Activated gamma-delta T cell treated with anti-CD3 and anti-CD28 coated beads, Interleukin-2, amount 50 U/mL, for 16 hours (primary cell): ENCODE data around the gene NMBR.
"Not testable (repeated sequence)": the region's sequence is repeated elsewhere in the genome, so short reads cannot be mapped to it uniquely, and the experiment has no call there.

ENCODE experiments used
- DNase-seq: peaks from one replicate; pipeline ENCODE4 v3.0.0-alpha.2; 2020; ENCODE audit warnings: low read depth

NMBR gene

DNA sequence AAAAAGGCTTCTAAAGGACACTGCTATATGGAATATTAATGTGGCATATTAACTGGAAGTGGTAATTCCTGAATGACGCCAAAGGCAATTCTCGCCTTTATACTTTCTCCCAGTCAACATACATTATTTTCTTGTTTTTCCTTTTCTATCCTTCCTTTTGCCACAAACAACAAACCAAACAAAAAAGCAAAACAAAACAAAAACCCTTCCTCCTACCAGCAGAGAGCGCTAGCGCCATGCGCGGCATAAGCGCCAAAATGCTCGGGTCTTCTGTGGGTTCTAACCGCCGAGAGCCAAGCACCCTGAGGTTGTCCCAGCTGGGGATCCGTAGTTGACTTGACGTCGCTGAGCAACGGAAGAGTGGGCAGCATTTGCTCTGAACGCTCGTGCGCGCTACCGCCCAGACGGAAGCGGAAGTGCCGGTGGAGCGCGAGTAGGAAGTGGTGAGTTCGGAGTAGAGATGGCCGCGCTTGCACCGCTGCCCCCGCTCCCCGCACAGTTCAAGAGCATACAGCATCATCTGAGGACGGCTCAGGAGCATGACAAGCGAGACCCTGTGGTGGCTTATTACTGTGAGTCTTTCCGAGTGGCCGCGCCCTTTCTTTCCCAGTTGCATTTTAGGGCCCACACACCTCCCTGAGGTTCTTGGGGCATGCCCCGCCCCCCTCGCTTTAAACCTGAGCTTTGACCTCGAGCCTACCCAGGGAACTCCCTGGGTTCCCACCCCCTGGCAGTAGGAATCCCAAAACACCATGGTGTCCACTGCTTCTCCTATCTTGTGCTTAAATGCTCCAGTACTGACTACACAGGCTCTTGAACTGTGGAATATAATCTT, at the start of gene NMBR, which contains the start of gene VTA1:
Gene NMBR, minus strand, starts transcription at position 295 of the 835 bp plus-strand sequence. CDS start 58,464 bp downstream, outside the sequence.
Gene VTA1, plus strand, starts transcription at position 436 of the 835 bp plus-strand sequence. Its CDS starts 25 bp downstream, at position 461.
- DNase-seq = peak; percentile 93

- no peak for DNase-seq
Measured at GRCh38 chr6:142195862-142196541, 49.1 kb upstream of the NMBR start.

DNA sequence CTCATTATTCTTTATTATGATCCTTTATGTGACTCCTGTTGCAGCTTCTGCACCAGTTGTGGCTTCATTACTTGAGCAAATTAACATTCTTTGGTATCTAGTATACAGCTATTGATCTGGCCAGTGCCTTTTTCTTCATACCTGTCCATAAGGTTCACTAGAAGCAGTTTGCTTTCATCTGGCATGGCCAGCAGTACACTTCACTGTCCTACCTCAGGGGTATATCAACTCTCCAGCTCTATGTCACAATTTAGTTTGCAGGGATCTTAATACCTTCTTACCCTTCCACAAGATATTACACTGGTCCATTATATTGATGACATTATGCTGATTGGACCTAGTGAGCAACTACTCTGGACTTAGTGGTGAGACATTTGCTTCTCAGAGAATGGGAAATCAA, 46.7 kb upstream of the NMBR start:
- no peak for DNase-seq

DNA sequence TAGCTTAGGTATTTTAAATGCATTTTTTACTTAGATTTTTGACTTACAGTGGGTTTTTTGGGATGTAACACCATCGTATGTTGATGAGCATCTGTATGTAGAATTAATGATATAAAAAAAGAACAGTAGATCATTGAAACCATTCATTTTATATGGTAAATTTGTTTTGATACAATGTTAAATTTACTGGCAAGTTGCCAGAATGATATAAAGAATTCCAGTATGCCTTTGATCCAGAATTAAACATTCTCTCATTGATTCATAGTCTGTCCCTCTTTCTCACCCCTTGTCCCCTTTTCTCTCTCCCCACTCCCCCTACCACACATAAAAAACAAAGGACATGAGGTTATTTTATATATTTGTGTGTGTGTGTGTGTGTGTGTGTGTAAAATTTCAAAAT, 45.4 kb upstream of the NMBR start:
- no peak for DNase-seq

- no peak for DNase-seq
Measured at GRCh38 chr6:142189057-142189456, 42.1 kb upstream of the NMBR start.

DNA sequence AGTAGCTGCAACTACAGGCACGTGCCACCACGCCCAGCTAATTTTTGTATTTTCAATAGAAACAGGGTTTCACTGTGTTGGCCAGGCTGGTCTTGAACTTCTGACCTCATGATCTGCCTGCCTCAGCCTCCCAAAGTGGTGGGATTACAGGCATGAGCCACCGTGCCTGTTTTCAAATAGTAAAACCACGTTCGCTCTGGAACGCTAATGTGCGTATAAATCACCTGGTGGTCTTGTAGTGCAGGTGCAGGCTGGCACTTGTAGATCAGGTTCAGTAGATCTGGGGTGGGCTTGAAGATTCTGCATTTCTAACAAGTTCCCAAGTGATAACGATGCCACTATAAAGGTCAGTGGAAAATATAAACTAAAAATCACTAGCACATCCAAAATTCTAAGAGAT, 41.4 kb upstream of the NMBR start:
- DNase-seq = not testable (repeated sequence)

DNA sequence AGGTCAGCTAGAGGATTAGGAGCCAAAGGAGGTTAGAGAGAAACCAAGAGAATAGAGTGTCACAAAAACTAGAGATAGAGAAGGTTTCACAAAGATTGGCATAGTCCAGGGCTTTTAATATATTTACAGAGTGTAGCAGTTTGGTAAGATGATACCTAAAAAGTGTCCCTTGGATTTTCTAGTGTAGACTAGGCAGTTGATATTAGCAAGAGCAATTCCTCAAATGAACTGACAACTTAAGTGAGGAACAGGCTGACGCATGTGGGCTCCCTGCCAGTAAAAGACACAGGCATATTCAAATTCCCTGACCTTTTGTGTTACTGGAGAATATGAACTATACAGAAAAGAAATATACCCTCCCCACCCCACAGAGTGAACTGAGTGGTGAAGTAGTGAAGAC, 40.3 kb upstream of the NMBR start:
- DNase-seq = no peak

DNA sequence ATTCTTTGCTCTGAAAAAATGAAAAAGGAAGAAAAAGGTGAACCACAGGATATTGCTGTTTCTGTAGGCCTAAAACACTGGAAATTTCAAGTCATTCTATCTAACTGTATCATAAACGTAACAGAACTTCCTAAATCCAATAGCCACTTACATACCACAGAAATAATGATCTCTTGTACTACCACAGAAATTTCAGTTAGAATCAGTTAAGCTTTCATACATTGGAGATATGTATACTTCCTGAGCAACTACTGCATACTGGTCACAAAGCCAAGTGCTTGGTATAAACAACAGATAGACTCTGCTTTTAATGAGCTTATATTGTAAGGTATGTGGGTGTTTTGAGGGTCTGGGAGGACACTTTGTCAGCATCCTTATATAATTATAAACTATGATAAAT, 38.7 kb upstream of the NMBR start:
- DNase-seq = no peak

GRCh38 chr6:142184307-142184706, 37.4 kb upstream of the NMBR start:
- no peak for DNase-seq

- no peak for DNase-seq
Measured at GRCh38 chr6:142183351-142183750, 36.4 kb upstream of the NMBR start.

- DNase-seq = no peak
Measured at GRCh38 chr6:142182004-142182403, 35.1 kb upstream of the NMBR start.

- DNase-seq = no peak
Measured at GRCh38 chr6:142178129-142178528, 31.2 kb upstream of the NMBR start.

DNA sequence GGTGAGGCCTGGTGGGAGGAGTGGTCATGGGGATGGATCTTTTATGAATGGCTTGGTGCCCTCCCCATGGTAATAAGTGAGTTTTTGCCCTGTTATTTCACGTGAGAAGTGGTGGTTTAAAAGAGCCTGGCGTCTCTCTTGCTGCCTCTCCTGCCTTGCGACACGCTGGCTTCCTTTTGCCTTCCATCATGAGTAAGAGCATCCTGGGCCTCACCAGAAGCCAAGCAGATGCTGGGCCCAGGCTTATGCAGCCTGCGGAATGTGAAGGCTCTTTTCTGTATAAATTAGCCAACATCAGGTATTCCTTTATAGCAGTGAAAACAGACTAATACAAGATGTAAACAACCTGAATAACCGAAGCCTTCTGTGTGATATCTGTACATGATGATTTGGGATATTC, 27.8 kb upstream of the NMBR start:
- no peak for DNase-seq

DNA sequence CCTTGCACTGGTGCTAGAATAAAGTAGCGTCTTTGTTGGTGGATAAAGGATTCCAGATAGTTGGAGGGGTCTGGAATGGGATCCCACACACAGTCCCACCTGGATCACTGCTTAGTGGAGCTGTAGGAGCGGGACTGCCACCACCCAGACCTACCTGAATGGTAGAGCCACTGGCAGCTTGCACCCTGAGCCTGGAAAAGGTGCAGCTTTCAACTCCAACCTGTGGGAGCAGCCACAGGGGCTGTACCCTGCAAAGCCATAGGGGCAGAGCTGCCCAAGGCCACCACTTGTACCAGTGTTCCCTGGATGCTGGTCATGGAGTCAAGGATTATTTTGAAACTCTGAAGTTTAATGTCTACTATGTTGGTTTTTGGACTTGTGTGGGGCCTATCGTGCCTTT, 27.1 kb upstream of the NMBR start:
- no peak for DNase-seq

GRCh38 chr6:142172758-142173157, 25.8 kb upstream of the NMBR start:
- DNase-seq = no peak

- DNase-seq = no peak
Measured at GRCh38 chr6:142171351-142171750, 24.4 kb upstream of the NMBR start.

DNA sequence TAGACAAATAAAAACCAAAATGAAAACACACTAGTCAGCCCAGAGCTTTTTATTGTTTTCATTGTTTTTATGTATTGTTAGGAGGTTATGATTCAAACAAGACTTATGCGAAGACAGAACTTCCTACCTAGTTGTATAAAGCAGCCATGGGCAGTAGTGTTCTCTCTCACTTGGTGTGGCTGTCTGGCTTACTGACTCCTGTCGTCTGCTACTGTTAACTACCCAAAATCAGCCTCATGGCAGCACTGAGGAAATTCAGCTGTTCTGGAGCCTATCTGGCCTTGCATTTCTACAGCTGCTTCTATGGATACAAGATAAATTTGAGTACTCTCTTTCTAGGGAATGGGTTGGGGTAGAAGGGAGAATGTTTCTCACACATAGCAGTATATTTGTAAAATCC, 20.6 kb upstream of the NMBR start:
- DNase-seq = no peak

DNA sequence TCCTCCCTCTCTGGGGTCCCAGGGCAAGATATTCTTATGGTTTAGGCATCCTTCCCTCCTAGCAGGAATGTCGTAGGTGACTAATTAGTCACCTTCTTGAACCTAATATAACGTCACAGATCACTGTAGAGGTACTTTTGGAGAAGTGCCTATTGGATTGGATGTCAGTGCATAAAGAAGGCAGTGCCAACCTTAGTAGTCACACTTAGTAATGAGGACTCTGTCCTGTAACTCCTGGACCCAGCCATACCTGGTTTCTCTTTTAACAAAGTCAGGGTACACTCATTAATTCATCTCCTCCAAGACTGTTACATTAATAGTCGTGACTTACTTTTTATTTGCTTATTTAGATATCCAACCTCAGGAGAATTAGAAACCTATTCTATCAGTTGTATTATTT, 20.1 kb upstream of the NMBR start:
- no peak for DNase-seq

DNA sequence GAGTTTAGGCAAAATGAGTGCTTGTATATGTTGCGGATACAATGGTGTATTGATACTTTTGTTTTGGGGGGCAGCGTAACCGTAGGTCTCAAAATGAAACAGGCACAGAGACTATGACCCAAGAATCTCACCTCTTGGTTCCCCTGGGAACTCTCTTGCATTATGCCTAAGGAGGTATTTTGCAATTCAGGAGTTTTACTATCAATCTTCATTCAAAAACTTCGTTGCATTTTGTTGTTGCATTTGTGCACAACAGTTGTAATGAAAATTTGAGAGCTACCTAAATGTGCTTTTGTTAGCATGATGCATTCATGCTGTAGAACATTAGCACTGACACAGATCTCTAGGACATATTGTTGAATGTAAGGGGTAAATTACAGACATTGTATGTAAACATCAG, 18.3 kb upstream of the NMBR start:
- no peak for DNase-seq

DNA sequence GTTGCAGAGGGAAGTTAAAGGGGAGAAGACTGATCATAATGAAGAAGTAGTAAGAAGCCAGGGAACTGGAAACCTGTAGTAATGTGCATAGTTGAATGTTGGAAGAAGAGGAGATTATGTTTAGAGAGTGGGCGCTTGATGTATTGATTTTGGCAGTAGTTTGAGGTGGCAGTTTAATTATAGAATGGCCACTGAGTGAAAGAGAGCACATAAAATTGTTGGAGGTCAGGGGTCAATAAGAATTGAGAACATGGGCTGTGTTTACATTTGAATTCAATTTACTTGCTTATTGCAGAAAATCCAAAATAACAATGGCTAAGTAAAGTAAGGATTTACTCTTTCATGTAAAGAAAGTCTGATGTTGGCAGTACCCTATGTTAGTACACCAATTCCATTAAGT, 15.9 kb upstream of the NMBR start:
- DNase-seq = no peak

DNA sequence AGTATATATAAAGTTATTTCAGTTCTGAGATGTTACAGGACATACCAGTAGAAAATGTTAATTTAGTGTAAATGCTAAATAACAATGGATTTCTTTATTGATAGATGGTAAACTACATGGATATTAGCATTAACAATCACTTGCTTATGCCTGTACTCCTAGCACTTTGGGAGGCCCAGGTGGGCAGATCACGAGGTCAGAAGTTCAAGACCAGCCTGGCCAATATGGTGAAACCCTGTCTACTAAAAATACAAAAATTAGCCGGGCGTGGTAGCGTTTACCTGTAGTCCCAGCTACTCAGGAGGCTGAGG, 9.8 kb upstream of the NMBR start:
- DNase-seq = not testable (repeated sequence)

GRCh38 chr6:142155895-142156757, 9.2 kb upstream of the NMBR start:
- DNase-seq = no peak

GRCh38 chr6:142155091-142155490, 8.2 kb upstream of the NMBR start:
- no peak for DNase-seq
